MM.1S (cell line): ENCODE results near the gene IL1RAP.

Experiments
- DNase-seq: peaks from one replicate; pipeline ENCODE4 v3.0.0-alpha.2; 2015
- H2AFZ ChIP-seq: fragments of 300-600 bp; sonication (generic); 2 replicates; pipeline ENCODE4 v1.6.0; 2016; ENCODE audit warnings: antibody characterized with exemption, low read length
- H3F3A ChIP-seq: fragments of 300-600 bp; sonication (generic); 2 replicates; pipeline ENCODE4 v1.6.1; 2016; ENCODE audit warnings: mild to moderate bottlenecking, antibody characterized with exemption, low read length, moderate library complexity, mixed read lengths; ENCODE audit not compliant: insufficient read depth
- H3K27ac ChIP-seq: fragments of 300-600 bp; sonication (generic); 2 replicates; pipeline ENCODE4 v1.5.1; 2016; ENCODE audit warnings: mild to moderate bottlenecking, low read length
- H3K27me3 ChIP-seq: fragments of 300-600 bp; sonication (generic); replicated peaks from 2 replicates; pipeline ENCODE4 v1.6.0; 2016; ENCODE audit warnings: low read length; ENCODE audit not compliant: insufficient read depth
- H3K36me3 ChIP-seq: fragments of 300-600 bp; sonication (generic); replicated peaks from 2 replicates; pipeline ENCODE4 v1.6.1; 2016; ENCODE audit warnings: mild to moderate bottlenecking, low read length, mixed read lengths; ENCODE audit not compliant: insufficient read depth
- H3K4me1 ChIP-seq: fragments of 300-600 bp; sonication (generic); 2 replicates; pipeline ENCODE4 v1.6.1; 2016; ENCODE audit warnings: low read length, mixed read lengths
- H3K4me2 ChIP-seq: fragments of 300-600 bp; sonication (generic); 2 replicates; pipeline ENCODE4 v1.6.0; 2016; ENCODE audit warnings: low read depth, low read length
- H3K4me3 ChIP-seq: fragments of 300-600 bp; sonication (generic); 2 replicates; pipeline ENCODE4 v1.5.1; 2016; ENCODE audit warnings: low read length, mixed read lengths
- H3K79me2 ChIP-seq: fragments of 300-600 bp; sonication (generic); 2 replicates; pipeline ENCODE4 v1.6.1; 2016; ENCODE audit warnings: mixed run types, low read length, mixed read lengths
- H3K9ac ChIP-seq: fragments of 300-600 bp; sonication (generic); 2 replicates; pipeline ENCODE4 v1.6.1; 2016; ENCODE audit warnings: low read length, mixed read lengths
- H3K9me2 ChIP-seq: fragments of 300-600 bp; sonication (generic); replicated peaks from 2 replicates; pipeline ENCODE4 v1.6.1; 2016; ENCODE audit warnings: mild to moderate bottlenecking, low read length, mixed read lengths; ENCODE audit not compliant: insufficient read depth
- H3K9me3 ChIP-seq: fragments of 300-600 bp; sonication (generic); replicated peaks from 2 replicates; pipeline ENCODE4 v1.6.1; 2016; ENCODE audit warnings: mild to moderate bottlenecking, low read length, mixed read lengths; ENCODE audit not compliant: insufficient read depth
- H4K20me1 ChIP-seq: fragments of 300-600 bp; sonication (generic); 2 replicates; pipeline ENCODE4 v1.6.1; 2016; ENCODE audit warnings: mild to moderate bottlenecking, low read length, moderate library complexity, mixed read lengths; ENCODE audit not compliant: insufficient read depth
- EZH2 ChIP-seq: fragments of 300-600 bp; sonication (generic); optimal IDR thresholded peaks from 2 replicates; pipeline ENCODE3; 2017; ENCODE audit warnings: low read depth, mild to moderate bottlenecking, antibody characterized with exemption, low read length, mixed read lengths
- EZH2phosphoT487 ChIP-seq: fragments of 300-600 bp; sonication (generic); IDR thresholded peaks from 2 replicates; pipeline ENCODE4 v1.6.1; 2018; ENCODE audit warnings: antibody characterized with exemption, low read length
- TF ChIP-seq, protein P1 (sequence below): fragments of 300-600 bp; sonication (generic); IDR thresholded peaks from 2 replicates; pipeline ENCODE4 v1.5.1; 2016; ENCODE audit warnings: antibody characterized with exemption, low read length, mixed read lengths

The IL1RAP gene

DNA sequence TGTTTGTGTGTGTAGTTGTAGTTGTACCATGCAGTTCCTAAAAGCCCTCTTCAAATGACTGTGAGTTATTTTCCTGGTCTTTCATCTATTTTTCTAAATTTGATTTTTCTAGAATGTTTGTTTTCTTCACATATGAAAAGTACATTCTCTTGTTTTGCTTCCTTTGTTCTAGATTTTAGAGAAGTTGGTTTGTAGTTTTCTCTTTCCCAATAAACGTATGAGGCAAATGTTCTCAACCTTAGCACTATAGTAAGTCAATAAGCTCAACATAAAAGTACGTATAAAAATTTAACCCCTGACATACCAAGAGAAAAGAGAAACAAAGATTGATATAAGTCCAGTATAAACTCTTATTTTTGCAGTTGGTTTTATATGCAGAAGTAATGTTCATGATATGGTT lies 74.7 kb downstream of the IL1RAP start:
- no peak overlapping the region for H2AFZ ChIP-seq
- no peaks in the 10 kb centered on the region for H4K20me1 ChIP-seq
- no peak overlapping the region for H3K4me3 ChIP-seq
- no peak overlapping the region for H3K27ac ChIP-seq
- H3K9ac ChIP-seq, result no peak overlapping the region
- TF ChIP-seq, protein P1, sequence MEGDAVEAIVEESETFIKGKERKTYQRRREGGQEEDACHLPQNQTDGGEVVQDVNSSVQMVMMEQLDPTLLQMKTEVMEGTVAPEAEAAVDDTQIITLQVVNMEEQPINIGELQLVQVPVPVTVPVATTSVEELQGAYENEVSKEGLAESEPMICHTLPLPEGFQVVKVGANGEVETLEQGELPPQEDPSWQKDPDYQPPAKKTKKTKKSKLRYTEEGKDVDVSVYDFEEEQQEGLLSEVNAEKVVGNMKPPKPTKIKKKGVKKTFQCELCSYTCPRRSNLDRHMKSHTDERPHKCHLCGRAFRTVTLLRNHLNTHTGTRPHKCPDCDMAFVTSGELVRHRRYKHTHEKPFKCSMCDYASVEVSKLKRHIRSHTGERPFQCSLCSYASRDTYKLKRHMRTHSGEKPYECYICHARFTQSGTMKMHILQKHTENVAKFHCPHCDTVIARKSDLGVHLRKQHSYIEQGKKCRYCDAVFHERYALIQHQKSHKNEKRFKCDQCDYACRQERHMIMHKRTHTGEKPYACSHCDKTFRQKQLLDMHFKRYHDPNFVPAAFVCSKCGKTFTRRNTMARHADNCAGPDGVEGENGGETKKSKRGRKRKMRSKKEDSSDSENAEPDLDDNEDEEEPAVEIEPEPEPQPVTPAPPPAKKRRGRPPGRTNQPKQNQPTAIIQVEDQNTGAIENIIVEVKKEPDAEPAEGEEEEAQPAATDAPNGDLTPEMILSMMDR, result no peak
- TF ChIP-seq EZH2 (no peak), EZH2phosphoT487 (no peak)
- H3K9me2 ChIP-seq, result no peaks in the 10 kb centered on the region
- no peak overlapping the region for H3K4me2 ChIP-seq
- H3F3A ChIP-seq, result no peaks in the 10 kb centered on the region
- no peaks in the 10 kb centered on the region for H3K9me3 ChIP-seq
- DNase-seq, result no peak
- no peaks in the 10 kb centered on the region for H3K36me3 ChIP-seq
- no peaks in the 10 kb centered on the region for H3K27me3 ChIP-seq
- H3K79me2 ChIP-seq, result no peaks in the 10 kb centered on the region
- H3K4me1 ChIP-seq, result no peaks in the 10 kb centered on the region

DNA sequence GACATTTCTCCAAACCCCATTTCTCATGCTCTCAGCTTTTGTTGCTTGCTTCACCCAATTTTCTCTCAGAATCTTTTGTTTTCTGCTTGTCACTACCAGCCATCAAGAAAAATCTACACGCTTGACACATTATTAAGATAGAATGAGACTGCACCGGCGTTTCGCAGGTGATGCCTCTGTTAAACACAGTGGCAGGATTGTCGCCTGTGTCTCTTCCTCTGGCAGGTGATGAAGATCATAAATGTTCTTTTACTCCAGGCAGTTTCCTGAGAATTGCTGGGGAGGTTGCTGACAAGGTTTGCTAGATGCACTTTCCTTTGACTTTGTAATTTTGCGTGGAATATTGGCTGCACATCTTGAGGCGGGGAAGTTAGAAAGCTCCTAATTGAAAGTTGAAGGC lies 75.4 kb downstream of the IL1RAP start:
- no peak for DNase-seq

DNA sequence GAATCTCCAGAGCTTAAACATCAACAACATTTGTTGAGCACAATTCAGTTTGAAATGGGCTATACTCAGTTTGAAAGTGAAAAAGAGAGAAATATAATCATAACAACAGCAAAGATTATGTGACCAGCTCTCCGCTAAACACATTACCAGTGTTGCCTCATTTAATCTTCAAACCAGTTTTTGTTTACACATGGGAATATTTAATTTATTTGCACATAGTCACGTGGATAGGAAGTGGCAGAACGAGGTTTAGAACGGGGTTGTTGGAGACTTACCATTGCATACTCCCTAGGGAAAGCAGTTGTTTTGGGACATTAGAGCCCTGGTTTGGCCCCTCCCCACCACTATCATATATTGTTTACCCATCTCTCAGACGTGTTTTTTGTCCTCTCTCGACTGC lies 77.2 kb downstream of the IL1RAP start:
- Histone ChIP-seq H3K27me3 (no peaks in the 10 kb centered on the region), H3K36me3 (no peaks in the 10 kb centered on the region), H3K4me1 (no peaks in the 10 kb centered on the region), H4K20me1 (no peaks in the 10 kb centered on the region), H3K4me3 (no peak overlapping the region), H3K9me2 (no peaks in the 10 kb centered on the region), H2AFZ (no peak overlapping the region), H3K27ac (no peak overlapping the region), H3K9me3 (no peaks in the 10 kb centered on the region), H3K9ac (no peak overlapping the region), H3F3A (no peaks in the 10 kb centered on the region), H3K4me2 (no peak overlapping the region), H3K79me2 (no peaks in the 10 kb centered on the region)
- DNase-seq, result no peak
- TF ChIP-seq, protein P1, result no peak
- TF ChIP-seq EZH2phosphoT487 (no peak), EZH2 (no peak)

More for the DNA sequence above, 75.4 kb downstream of the IL1RAP start:
- Histone ChIP-seq H3K27me3 (no peaks in the 10 kb centered on the region), H3K36me3 (no peaks in the 10 kb centered on the region), H3K79me2 (no peaks in the 10 kb centered on the region), H3K27ac (no peak overlapping the region), H3K9me3 (no peaks in the 10 kb centered on the region), H4K20me1 (no peaks in the 10 kb centered on the region), H3K4me2 (no peak overlapping the region), H3K4me1 (no peaks in the 10 kb centered on the region), H2AFZ (no peak overlapping the region), H3K4me3 (no peak overlapping the region), H3K9ac (no peak overlapping the region), H3F3A (no peaks in the 10 kb centered on the region), H3K9me2 (no peaks in the 10 kb centered on the region)
- TF ChIP-seq, protein P1, result no peak

DNA sequence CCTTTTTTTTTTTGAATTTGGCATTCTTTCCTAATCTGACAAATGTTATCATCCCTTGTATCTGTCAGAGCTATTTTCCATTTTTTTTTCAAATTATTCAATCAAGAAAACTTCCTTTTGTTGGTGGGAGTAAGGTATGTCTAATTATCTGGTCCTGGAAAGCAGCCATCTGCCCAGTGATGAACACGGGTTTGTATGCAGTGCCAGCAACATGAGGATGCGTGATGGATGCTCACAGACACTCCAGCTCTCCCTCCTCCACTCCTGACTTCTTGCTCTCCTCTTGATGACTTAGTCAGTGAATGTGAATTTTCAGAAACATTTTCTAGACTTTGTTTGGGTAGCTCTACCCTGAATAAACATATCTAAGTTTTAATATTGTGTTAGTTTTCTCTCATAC lies 79.2 kb downstream of the IL1RAP start:
- no peaks in the 10 kb centered on the region for H3K9me2 ChIP-seq
- H3K9ac ChIP-seq, result no peak overlapping the region
- no peak overlapping the region for H3K4me2 ChIP-seq
- no peak overlapping the region for H2AFZ ChIP-seq
- no peaks in the 10 kb centered on the region for H3K79me2 ChIP-seq
- H3K4me3 ChIP-seq, result no peak overlapping the region
- no peak for DNase-seq
- no peak overlapping the region for H3K27ac ChIP-seq
- H3F3A ChIP-seq, result no peaks in the 10 kb centered on the region
- H3K9me3 ChIP-seq, result no peaks in the 10 kb centered on the region
- H4K20me1 ChIP-seq, result no peaks in the 10 kb centered on the region
- H3K27me3 ChIP-seq, result no peaks in the 10 kb centered on the region
- no peaks in the 10 kb centered on the region for H3K36me3 ChIP-seq
- H3K4me1 ChIP-seq, result no peaks in the 10 kb centered on the region
- TF ChIP-seq, protein P1, result no peak
- TF ChIP-seq EZH2 (no peak), EZH2phosphoT487 (no peak)
